Choroid plexus epithelial cell (primary cell): ENCODE results near the gene PRUNE2.
A peak's percentile ranks its signal among the peaks of the same experiment; 100 is the strongest.

Experiments
- DNase-seq: peaks from one replicate; pipeline ENCODE4 v3.0.0-alpha.2; 2010; ENCODE audit warnings: low read depth
- H3K4me3 ChIP-seq: 2 replicates; pipeline ENCODE4 v1.5.1; 2011; ENCODE audit warnings: low read depth, mild to moderate bottlenecking, control low read depth, low read length, moderate library complexity
- CTCF ChIP-seq: conservative IDR thresholded peaks from 2 replicates; pipeline ENCODE4 v1.5.1; 2011; ENCODE audit warnings: low read depth, mild to moderate bottlenecking, control low read depth, inconsistent platforms, low read length, moderate library complexity

The PRUNE2 gene

GRCh38 chr9:76580188-76580587, 325.7 kb downstream of the PRUNE2 start:
- no peak for DNase-seq
- no peak overlapping the region for H3K4me3 ChIP-seq
- no peak for TF ChIP-seq CTCF

GRCh38 chr9:76576344-76576743, 329.6 kb downstream of the PRUNE2 start:
- TF ChIP-seq CTCF: no peak
- no peak overlapping the region for H3K4me3 ChIP-seq
- DNase-seq: peak; percentile 96

GRCh38 chr9:76575761-76576160, 330.2 kb downstream of the PRUNE2 start:
- DNase-seq: no peak
- H3K4me3 ChIP-seq: no peak overlapping the region
- no peak for TF ChIP-seq CTCF

GRCh38 chr9:76573905-76574760, 331.8 kb downstream of the PRUNE2 start:
- no peak for TF ChIP-seq CTCF
- no peak overlapping the region for H3K4me3 ChIP-seq
- DNase-seq: no peak

- no peak overlapping the region for H3K4me3 ChIP-seq
- no peak for TF ChIP-seq CTCF
- DNase-seq: no peak
Observed at GRCh38 chr9:76573408-76573807, 332.5 kb downstream of the PRUNE2 start.

- DNase-seq: no peak
- TF ChIP-seq CTCF: no peak
- H3K4me3 ChIP-seq: peak overlapping the region; percentile 52
Observed at GRCh38 chr9:76572151-76572550, 333.8 kb downstream of the PRUNE2 start.

GRCh38 chr9:76571743-76572146, 334.2 kb downstream of the PRUNE2 start:
- peak overlapping the region; percentile 52 for H3K4me3 ChIP-seq
- no peak for TF ChIP-seq CTCF
- no peak for DNase-seq
